ENCODE data around the gene DPH2.

DPH2 gene

GRCh38 chr1:44012941-44013609 is 43.3 kb downstream of the DPH2 start:
- Histone ChIP-seq H3K36me3 (ENCODE audit: control insufficient read depth in 1 of 2, insufficient read depth in 2 of 2, low read length in 2 of 2) (no peaks in the 10 kb centered on the region), H3K27me3 (ENCODE audit: control insufficient read depth in 1 of 2, insufficient read depth in 2 of 2, low read length in 2 of 2) (no peaks in the 10 kb centered on the region), H3K4me1 (ENCODE audit: control insufficient read depth in 1 of 2, insufficient read depth in 2 of 2, low read length in 2 of 2) (peaks cover 4 to 12% of the 10 kb centered on the region in 2 donors), H3K4me3 (ENCODE audit: low read depth in 1 of 2, low read length in 2 of 2) (no peak overlapping the region), H3K9ac (ENCODE audit: low read depth in 1 of 2, low read length in 2 of 2) (no peak overlapping the region), H3K27ac (ENCODE audit: low read depth, low read length) (no peak overlapping the region), H3K9me3 (ENCODE audit: control insufficient read depth in 1 of 2, low read length in 2 of 2) (no peaks in the 10 kb centered on the region)

GRCh38 chr1:44013949-44014348 is 44.1 kb downstream of the DPH2 start:
- H3K9me3 ChIP-seq (ENCODE audit: control insufficient read depth in 1 of 2, low read length in 2 of 2) = no peaks in the 10 kb centered on the region
- no peaks in the 10 kb centered on the region for H3K36me3 ChIP-seq (ENCODE audit: control insufficient read depth in 1 of 2, insufficient read depth in 2 of 2, low read length in 2 of 2)
- H3K27me3 ChIP-seq (ENCODE audit: control insufficient read depth in 1 of 2, insufficient read depth in 2 of 2, low read length in 2 of 2) = no peaks in the 10 kb centered on the region
- H3K27ac ChIP-seq (ENCODE audit: low read depth, low read length) = no peak overlapping the region
- no peak overlapping the region for H3K9ac ChIP-seq (ENCODE audit: low read depth in 1 of 2, low read length in 2 of 2)
- H3K4me1 ChIP-seq (ENCODE audit: control insufficient read depth in 1 of 2, insufficient read depth in 2 of 2, low read length in 2 of 2) = peaks cover 4 to 12% of the 10 kb centered on the region in 2 donors
- H3K4me3 ChIP-seq (ENCODE audit: low read depth in 1 of 2, low read length in 2 of 2) = no peak overlapping the region

GRCh38 chr1:44014365-44015104 is 44.7 kb downstream of the DPH2 start:
- Histone ChIP-seq H3K9ac (ENCODE audit: low read depth in 1 of 2, low read length in 2 of 2) (no peak overlapping the region), H3K4me1 (ENCODE audit: control insufficient read depth in 1 of 2, insufficient read depth in 2 of 2, low read length in 2 of 2) (peaks cover 4 to 12% of the 10 kb centered on the region in 2 donors), H3K9me3 (ENCODE audit: control insufficient read depth in 1 of 2, low read length in 2 of 2) (no peaks in the 10 kb centered on the region), H3K36me3 (ENCODE audit: control insufficient read depth in 1 of 2, insufficient read depth in 2 of 2, low read length in 2 of 2) (no peaks in the 10 kb centered on the region), H3K4me3 (ENCODE audit: low read depth in 1 of 2, low read length in 2 of 2) (no peak overlapping the region), H3K27ac (ENCODE audit: low read depth, low read length) (no peak overlapping the region), H3K27me3 (ENCODE audit: control insufficient read depth in 1 of 2, insufficient read depth in 2 of 2, low read length in 2 of 2) (no peaks in the 10 kb centered on the region)

- peaks cover 4 to 12% of the 10 kb centered on the region in 2 donors for H3K4me1 ChIP-seq (ENCODE audit: control insufficient read depth in 1 of 2, insufficient read depth in 2 of 2, low read length in 2 of 2)
- no peak overlapping the region for H3K9ac ChIP-seq (ENCODE audit: low read depth in 1 of 2, low read length in 2 of 2)
- H3K27me3 ChIP-seq (ENCODE audit: control insufficient read depth in 1 of 2, insufficient read depth in 2 of 2, low read length in 2 of 2) = no peaks in the 10 kb centered on the region
- no peak overlapping the region for H3K4me3 ChIP-seq (ENCODE audit: low read depth in 1 of 2, low read length in 2 of 2)
- no peak overlapping the region for H3K27ac ChIP-seq (ENCODE audit: low read depth, low read length)
- H3K9me3 ChIP-seq (ENCODE audit: control insufficient read depth in 1 of 2, low read length in 2 of 2) = no peaks in the 10 kb centered on the region
- no peaks in the 10 kb centered on the region for H3K36me3 ChIP-seq (ENCODE audit: control insufficient read depth in 1 of 2, insufficient read depth in 2 of 2, low read length in 2 of 2)
Measured at GRCh38 chr1:44015206-44015605, 45.4 kb downstream of the DPH2 start.

GRCh38 chr1:44016041-44016889 is 46.5 kb downstream of the DPH2 start:
- no peaks in the 10 kb centered on the region for H3K27me3 ChIP-seq (ENCODE audit: control insufficient read depth in 1 of 2, insufficient read depth in 2 of 2, low read length in 2 of 2)
- H3K27ac ChIP-seq (ENCODE audit: low read depth, low read length) = no peak overlapping the region
- H3K4me3 ChIP-seq (ENCODE audit: low read depth in 1 of 2, low read length in 2 of 2) = no peak overlapping the region
- no peaks in the 10 kb centered on the region for H3K36me3 ChIP-seq (ENCODE audit: control insufficient read depth in 1 of 2, insufficient read depth in 2 of 2, low read length in 2 of 2)
- H3K9ac ChIP-seq (ENCODE audit: low read depth in 1 of 2, low read length in 2 of 2) = no peak overlapping the region
- peaks cover 4 to 12% of the 10 kb centered on the region in 2 donors for H3K4me1 ChIP-seq (ENCODE audit: control insufficient read depth in 1 of 2, insufficient read depth in 2 of 2, low read length in 2 of 2)
- no peaks in the 10 kb centered on the region for H3K9me3 ChIP-seq (ENCODE audit: control insufficient read depth in 1 of 2, low read length in 2 of 2)

GRCh38 chr1:44016890-44017400 is 47.1 kb downstream of the DPH2 start:
- H3K36me3 ChIP-seq (ENCODE audit: control insufficient read depth in 1 of 2, insufficient read depth in 2 of 2, low read length in 2 of 2) = peaks cover 0 to 3% of the 10 kb centered on the region in 2 donors
- H3K27ac ChIP-seq (ENCODE audit: low read depth, low read length) = no peak overlapping the region
- H3K4me3 ChIP-seq (ENCODE audit: low read depth in 1 of 2, low read length in 2 of 2) = no peak overlapping the region
- no peaks in the 10 kb centered on the region for H3K27me3 ChIP-seq (ENCODE audit: control insufficient read depth in 1 of 2, insufficient read depth in 2 of 2, low read length in 2 of 2)
- H3K4me1 ChIP-seq (ENCODE audit: control insufficient read depth in 1 of 2, insufficient read depth in 2 of 2, low read length in 2 of 2) = peaks cover 0 to 10% of the 10 kb centered on the region in 2 donors
- no peaks in the 10 kb centered on the region for H3K9me3 ChIP-seq (ENCODE audit: control insufficient read depth in 1 of 2, low read length in 2 of 2)
- H3K9ac ChIP-seq (ENCODE audit: low read depth in 1 of 2, low read length in 2 of 2) = no peak overlapping the region

- peaks cover 0 to 3% of the 10 kb centered on the region in 2 donors for H3K36me3 ChIP-seq (ENCODE audit: control insufficient read depth in 1 of 2, insufficient read depth in 2 of 2, low read length in 2 of 2)
- H3K9me3 ChIP-seq (ENCODE audit: control insufficient read depth in 1 of 2, low read length in 2 of 2) = no peaks in the 10 kb centered on the region
- no peak overlapping the region for H3K9ac ChIP-seq (ENCODE audit: low read depth in 1 of 2, low read length in 2 of 2)
- no peaks in the 10 kb centered on the region for H3K27me3 ChIP-seq (ENCODE audit: control insufficient read depth in 1 of 2, insufficient read depth in 2 of 2, low read length in 2 of 2)
- H3K4me1 ChIP-seq (ENCODE audit: control insufficient read depth in 1 of 2, insufficient read depth in 2 of 2, low read length in 2 of 2) = peaks cover 0 to 4% of the 10 kb centered on the region in 2 donors
- H3K27ac ChIP-seq (ENCODE audit: low read depth, low read length) = no peak overlapping the region
- no peak overlapping the region for H3K4me3 ChIP-seq (ENCODE audit: low read depth in 1 of 2, low read length in 2 of 2)
Measured at GRCh38 chr1:44019466-44019948, 49.7 kb downstream of the DPH2 start.

GRCh38 chr1:44020464-44020863 is 50.7 kb downstream of the DPH2 start:
- H3K4me1 ChIP-seq (ENCODE audit: control insufficient read depth in 1 of 2, insufficient read depth in 2 of 2, low read length in 2 of 2) = peaks cover 0 to 11% of the 10 kb centered on the region in 2 donors
- no peaks in the 10 kb centered on the region for H3K9me3 ChIP-seq (ENCODE audit: control insufficient read depth in 1 of 2, low read length in 2 of 2)
- H3K27me3 ChIP-seq (ENCODE audit: control insufficient read depth in 1 of 2, insufficient read depth in 2 of 2, low read length in 2 of 2) = no peaks in the 10 kb centered on the region
- H3K9ac ChIP-seq (ENCODE audit: low read depth in 1 of 2, low read length in 2 of 2) = no peak overlapping the region
- H3K27ac ChIP-seq (ENCODE audit: low read depth, low read length) = no peak overlapping the region
- H3K4me3 ChIP-seq (ENCODE audit: low read depth in 1 of 2, low read length in 2 of 2) = no peak overlapping the region
- peaks cover 0 to 3% of the 10 kb centered on the region in 2 donors for H3K36me3 ChIP-seq (ENCODE audit: control insufficient read depth in 1 of 2, insufficient read depth in 2 of 2, low read length in 2 of 2)

GRCh38 chr1:44021156-44021555 is 51.3 kb downstream of the DPH2 start:
- Histone ChIP-seq H3K36me3 (ENCODE audit: control insufficient read depth in 1 of 2, insufficient read depth in 2 of 2, low read length in 2 of 2) (peaks cover 0 to 3% of the 10 kb centered on the region in 2 donors), H3K4me1 (ENCODE audit: control insufficient read depth in 1 of 2, insufficient read depth in 2 of 2, low read length in 2 of 2) (peaks cover 4 to 18% of the 10 kb centered on the region in 2 donors), H3K9ac (ENCODE audit: low read depth in 1 of 2, low read length in 2 of 2) (no peak overlapping the region), H3K27me3 (ENCODE audit: control insufficient read depth in 1 of 2, insufficient read depth in 2 of 2, low read length in 2 of 2) (no peaks in the 10 kb centered on the region), H3K27ac (ENCODE audit: low read depth, low read length) (no peak overlapping the region), H3K9me3 (ENCODE audit: control insufficient read depth in 1 of 2, low read length in 2 of 2) (no peaks in the 10 kb centered on the region), H3K4me3 (ENCODE audit: low read depth in 1 of 2, low read length in 2 of 2) (no peak overlapping the region)

Data from duodenal mucosa (tissue), 2 donors.